NCI-H2107 (cell line): ENCODE results near the gene CD24.
A peak's percentile ranks its signal among the peaks of the same experiment; 100 is the strongest.
"Not testable (repeated sequence)": the region's sequence is repeated elsewhere in the genome, so short reads cannot be mapped to it uniquely, and the experiment has no call there.

Experiments used
- DNase-seq: peaks from one replicate; lab custom pipeline; 2025; lab: John Stamatoyannopoulos, UW

CD24 gene, protein sequence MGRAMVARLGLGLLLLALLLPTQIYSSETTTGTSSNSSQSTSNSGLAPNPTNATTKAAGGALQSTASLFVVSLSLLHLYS

GRCh38 chr6:106974336-106974998 is at the start of gene CD24:
CD24 (minus strand) TSS chr6:106974729; CDS start chr6:106974646, 83 bp downstream.
- DNase-seq, result peak; percentile 56

DNA sequence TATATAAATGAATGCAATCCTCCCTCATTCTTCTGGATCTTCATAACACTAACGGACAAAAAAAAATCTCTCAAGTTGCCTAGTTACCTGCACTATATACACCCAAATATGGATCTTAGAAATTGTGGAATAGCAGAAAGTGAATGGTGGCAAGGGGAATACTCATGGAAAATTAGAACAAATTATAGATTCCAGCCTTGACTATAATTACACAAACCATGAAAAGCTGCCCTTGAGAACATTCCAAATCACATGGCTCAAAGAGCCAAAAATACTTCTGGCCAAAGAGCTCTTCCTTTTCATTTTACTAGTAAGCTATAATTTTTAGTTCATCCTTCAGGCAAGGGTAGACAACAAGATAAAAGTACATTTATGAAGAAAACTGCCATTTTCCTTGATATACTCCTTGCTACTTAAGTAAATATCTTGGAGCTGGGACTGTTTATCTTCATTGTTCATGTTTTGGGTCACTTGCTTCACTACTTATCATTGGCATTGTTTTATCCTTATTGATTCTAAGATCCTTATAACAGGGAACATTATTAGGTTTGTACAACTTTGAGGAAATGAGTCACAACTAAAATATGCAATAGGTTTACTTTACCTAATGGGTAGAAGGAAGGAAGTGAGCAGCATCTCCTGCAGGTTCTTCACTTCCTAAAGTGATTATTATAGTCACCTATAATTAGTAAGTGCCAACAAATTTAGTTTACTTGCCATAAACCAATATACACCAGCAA is 47.1 kb upstream of the CD24 start:
- no peak for DNase-seq

GRCh38 chr6:107020239-107020638 is 45.7 kb upstream of the CD24 start:
- no peak for DNase-seq

- DNase-seq, result not testable (repeated sequence)
Observed at GRCh38 chr6:107019628-107020027, 45.1 kb upstream of the CD24 start.

DNA sequence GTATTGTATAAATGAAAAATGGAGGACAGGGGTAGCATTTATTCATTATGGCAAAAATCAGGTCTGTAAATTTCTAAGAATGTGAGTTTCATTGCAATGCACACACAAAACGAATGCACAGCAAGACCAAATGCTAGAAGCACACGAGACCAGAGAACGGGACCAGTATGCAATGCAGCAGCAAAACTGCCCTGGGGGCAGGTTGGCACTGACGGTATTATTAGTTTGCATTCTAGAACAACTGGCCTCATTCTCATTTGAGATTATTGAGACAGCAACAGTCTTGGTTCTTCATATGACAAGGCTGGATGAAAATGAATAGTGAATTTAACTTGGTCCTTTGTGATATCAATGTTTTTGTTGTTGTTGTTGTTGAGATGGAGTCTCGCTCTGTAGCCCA is 44.5 kb upstream of the CD24 start:
- DNase-seq, result no peak

DNA sequence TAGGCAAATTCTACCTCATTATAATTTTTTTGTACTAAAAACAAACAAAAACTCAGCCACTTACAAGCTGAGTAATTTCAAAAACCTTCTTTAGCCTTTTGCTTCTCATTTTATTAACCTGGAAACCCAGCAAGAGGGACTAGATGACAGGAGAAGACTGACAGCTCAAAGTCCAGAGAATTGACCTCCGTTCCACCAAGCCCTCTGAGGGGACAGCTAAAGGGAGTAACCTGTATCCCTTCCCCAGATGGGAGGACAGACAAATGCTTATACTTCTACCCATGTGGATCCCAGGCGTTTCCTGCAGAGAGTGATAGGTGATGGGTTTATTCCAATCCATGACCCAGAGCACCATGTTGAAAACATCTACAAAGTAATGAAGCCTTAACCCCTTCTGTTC is 35.0 kb upstream of the CD24 start:
- DNase-seq, result no peak

GRCh38 chr6:106997392-106998158 is 23.0 kb upstream of the CD24 start:
- peak; percentile 70 for DNase-seq

- no peak for DNase-seq
Observed at GRCh38 chr6:106995640-106996039, 21.1 kb upstream of the CD24 start.

- not testable (repeated sequence) for DNase-seq
Observed at GRCh38 chr6:106989737-106990136, 15.2 kb upstream of the CD24 start.

- DNase-seq, result no peak
Observed at GRCh38 chr6:106988664-106989063, 14.1 kb upstream of the CD24 start.

DNA sequence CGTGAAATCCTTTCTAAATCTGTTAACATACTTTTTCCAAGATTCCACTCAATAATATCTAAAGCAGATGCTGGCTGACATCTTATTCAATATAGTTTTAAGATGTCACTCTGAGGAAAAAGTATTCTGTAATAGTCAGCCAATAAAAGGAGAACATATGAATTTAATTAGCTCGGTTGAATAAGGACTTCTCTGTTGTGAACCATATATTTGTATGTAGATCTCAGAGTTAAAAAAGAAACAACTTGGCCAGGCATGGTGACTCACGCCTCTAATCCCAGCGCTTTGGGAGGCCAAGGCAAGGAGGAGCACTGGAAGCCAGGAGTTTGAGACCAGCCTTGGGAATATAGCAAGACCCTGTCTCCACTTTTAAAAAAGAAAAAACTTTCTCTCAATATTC is 7.4 kb upstream of the CD24 start:
- no peak for DNase-seq

- DNase-seq, result no peak
Observed at GRCh38 chr6:106980926-106981325, 6.4 kb upstream of the CD24 start.

- DNase-seq, result peak; percentile 82
Observed at GRCh38 chr6:106979435-106979884, 4.9 kb upstream of the CD24 start.

DNA sequence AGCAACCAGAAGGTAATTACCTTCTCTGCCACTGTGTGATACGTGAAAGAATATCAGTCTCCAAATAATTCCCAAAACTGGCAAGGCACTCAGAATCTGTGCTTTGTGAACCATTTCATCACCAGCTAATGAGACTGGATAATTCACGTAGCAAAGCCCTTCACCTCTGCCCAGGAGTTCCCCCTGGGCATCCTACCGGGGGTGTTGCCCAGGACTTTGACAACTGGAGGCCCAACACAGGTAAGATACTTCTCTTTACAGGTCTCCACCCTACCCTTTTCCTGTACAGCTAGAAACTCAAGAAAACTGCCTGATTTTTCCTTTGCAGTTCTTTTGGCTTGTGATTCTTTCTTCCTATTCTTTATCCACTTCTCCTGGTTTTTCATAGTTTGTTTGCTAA is 2.7 kb upstream of the CD24 start:
- DNase-seq, result no peak

- DNase-seq, result no peak
Observed at GRCh38 chr6:106976270-106976669, 1.7 kb upstream of the CD24 start.

DNA sequence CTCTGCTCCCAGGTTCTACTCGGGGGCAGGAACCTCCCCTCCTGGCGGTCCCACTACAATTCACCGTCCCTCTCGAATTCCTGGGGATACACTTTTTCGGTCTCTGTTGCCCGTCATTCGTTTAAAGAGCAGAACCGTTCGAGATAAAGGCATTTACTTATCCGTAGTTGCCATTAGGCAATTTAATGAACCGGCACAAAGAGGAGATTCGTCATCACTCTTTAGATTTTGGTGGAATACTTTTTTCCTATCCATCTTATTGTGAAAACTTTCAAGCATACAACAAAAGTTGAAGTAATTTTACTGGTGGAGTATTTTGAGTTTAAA is 1.2 kb upstream of the CD24 start:
- no peak for DNase-seq

GRCh38 chr6:106974999-106975737 is 639 bp upstream of the CD24 start:
- DNase-seq, result peak; percentile 56

GRCh38 chr6:106973836-106974335 is 643 bp downstream of the CD24 start:
- peak; percentile 39 for DNase-seq

DNA sequence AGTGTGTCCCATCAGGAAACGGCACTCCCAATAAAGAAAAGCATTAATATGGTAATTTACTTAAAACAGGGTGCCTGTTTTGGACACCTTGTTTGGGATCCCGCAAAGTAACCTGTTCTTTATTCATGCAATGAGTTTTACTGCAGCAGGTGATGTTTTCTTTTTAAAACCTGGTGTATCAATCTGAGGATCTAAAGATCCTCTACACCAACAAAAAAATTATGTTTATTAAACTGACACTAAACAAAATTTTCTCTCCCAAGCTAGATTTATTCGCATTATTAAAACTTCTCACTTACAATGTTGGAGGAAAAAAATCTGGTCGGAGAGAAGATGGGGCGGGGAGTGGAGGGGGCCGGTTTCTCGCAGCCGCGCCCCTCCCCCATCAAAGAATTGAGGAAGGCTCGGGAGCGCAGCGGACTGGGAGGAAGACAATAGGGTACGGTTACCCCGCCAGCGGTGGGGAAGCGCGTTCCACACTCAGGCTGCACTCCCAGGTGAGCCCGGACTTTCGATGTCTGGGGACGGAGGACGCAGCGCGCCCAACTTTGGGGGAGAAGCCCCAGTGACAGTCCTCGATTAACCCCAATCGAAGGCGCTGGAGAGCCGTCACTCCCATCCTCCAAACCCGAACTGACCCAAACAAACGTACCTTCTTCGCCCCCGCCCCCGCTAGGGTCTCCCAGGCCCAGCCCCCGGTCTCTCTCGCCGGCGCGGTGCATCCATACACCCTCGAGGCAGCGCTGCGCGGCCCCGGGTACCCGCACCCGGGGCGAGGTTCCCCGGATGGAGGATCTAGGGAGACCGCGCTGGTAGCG is 1.3 kb downstream of the CD24 start:
- peak; percentile 9 for DNase-seq

DNA sequence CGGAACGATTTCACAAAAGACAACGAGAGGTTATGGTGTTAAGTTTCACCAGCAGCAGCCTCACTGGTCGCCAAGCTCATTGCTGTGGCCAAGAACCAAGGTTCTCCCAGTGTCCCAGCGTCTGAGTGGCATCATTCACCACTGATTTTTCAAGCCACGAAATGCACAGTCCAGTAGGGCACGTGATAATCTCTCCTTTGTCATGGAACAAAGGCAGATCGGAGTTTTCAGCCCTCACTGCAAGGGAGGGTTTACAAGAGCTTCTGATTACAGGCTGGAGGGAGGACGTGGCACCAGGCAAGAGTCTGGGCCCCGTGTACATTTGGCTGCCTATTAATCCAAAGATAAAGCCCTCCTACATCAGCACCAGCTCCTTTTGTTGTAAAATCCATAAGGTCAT is 2.0 kb downstream of the CD24 start:
- DNase-seq, result peak; percentile 60

GRCh38 chr6:106970769-106971168 is 3.8 kb downstream of the CD24 start:
- not testable (repeated sequence) for DNase-seq
